Measurements from ENCODE around the gene GMIP.
"Not testable (repeated sequence)": the region's sequence is repeated elsewhere in the genome, so short reads cannot be mapped to it uniquely, and the experiment has no call there.

Gene GMIP

GRCh38 chr19:19643158-19644053 lies at the start of gene GMIP:
Gene GMIP, minus strand, starts transcription at chr19:19643657. Its CDS starts 128 bp downstream, at chr19:19643529.
- DNase-seq, result peak; percentile 75

GRCh38 chr19:19691683-19692082 lies 48.2 kb upstream of the GMIP start:
- DNase-seq, result no peak

- DNase-seq, result not testable (repeated sequence)
These were observed 45.6 kb upstream of the GMIP start for GRCh38 chr19:19689023-19689422.

GRCh38 chr19:19687090-19687489 lies 43.6 kb upstream of the GMIP start:
- no peak for DNase-seq

- DNase-seq, result no peak
These were observed 43.1 kb upstream of the GMIP start for GRCh38 chr19:19686580-19686979.

- not testable (repeated sequence) for DNase-seq
These were observed 42.7 kb upstream of the GMIP start for GRCh38 chr19:19686119-19686518.

GRCh38 chr19:19679176-19680073 lies 36.0 kb upstream of the GMIP start:
- no peak for DNase-seq

- no peak for DNase-seq
These were observed 34.1 kb upstream of the GMIP start for GRCh38 chr19:19677579-19677978.

GRCh38 chr19:19674315-19674714 lies 30.9 kb upstream of the GMIP start:
- DNase-seq, result no peak

- no peak for DNase-seq
These were observed 29.4 kb upstream of the GMIP start for GRCh38 chr19:19672816-19673215.

GRCh38 chr19:19670070-19670551 lies 26.7 kb upstream of the GMIP start:
- DNase-seq, result no peak

- DNase-seq, result peak; percentile 97
These were observed 25.0 kb upstream of the GMIP start, which contains the start of gene ZNF101 for GRCh38 chr19:19668230-19669012. Gene ZNF101, plus strand, starts transcription at chr19:19668839. Its CDS starts 125 bp downstream, at chr19:19668964.

- DNase-seq, result not testable (repeated sequence)
These were observed 22.0 kb upstream of the GMIP start for GRCh38 chr19:19665420-19665948.

GRCh38 chr19:19663256-19664120 lies 20.0 kb upstream of the GMIP start, which contains the start of gene ATP13A1:
Gene ATP13A1, minus strand, starts transcription at chr19:19663676. Its CDS starts 10 bp downstream, at chr19:19663666.
- peak; percentile 97 for DNase-seq

GRCh38 chr19:19662871-19663255 lies 19.4 kb upstream of the GMIP start:
- no peak for DNase-seq

- no peak for DNase-seq
These were observed 18.9 kb upstream of the GMIP start for GRCh38 chr19:19662344-19662743.

GRCh38 chr19:19661675-19662251 lies 18.3 kb upstream of the GMIP start:
- DNase-seq, result no peak

- no peak for DNase-seq
These were observed 17.8 kb upstream of the GMIP start for GRCh38 chr19:19661141-19661674.

GRCh38 chr19:19659646-19660245 lies 16.3 kb upstream of the GMIP start:
- no peak for DNase-seq

GRCh38 chr19:19657397-19657783 lies 13.9 kb upstream of the GMIP start:
- DNase-seq, result no peak

All from NK-92 treated with Interleukin-12 subunit alpha and Interleukin-12 subunit beta, amount 100 ng/mL, for 24 hours (cell line).